Adrenal gland (tissue), 12 donors: ENCODE results near the gene SLX1A. TPM values are rescaled to one million over a fixed set of nuclear protein-coding genes. Genes with fewer than 3 reads are reported as not detected.

Source experiments
- DNase-seq, 7 donors: peaks; one replicate each; pipeline ENCODE4 v3.0.0-alpha.2; 2019 to 2020
- H3K27ac ChIP-seq, 5 donors: fragments of 200-600 bp; sonication (generic) in 4 of 5; 1 replicate in 3 of 5; 2 replicates in 2 of 5; pipeline versions ENCODE4 v1.5.1 to v1.8.0; 2016 to 2020; ENCODE audit warnings: mild to moderate bottlenecking in 1 of 5
- H3K27me3 ChIP-seq: fragments of 200-600 bp; 2 replicates; pipeline ENCODE4 v1.8.0; 2021
- H3K36me3 ChIP-seq, 2 donors: fragments of 200-600 bp; replicated peaks in 1 of 2; 1 replicate in 1 of 2; 2 replicates in 1 of 2; pipeline versions ENCODE4 v1.5.1 to v1.8.0; 2018 to 2022
- H3K4me1 ChIP-seq, 2 donors: fragments of 200-600 bp; replicated peaks in 1 of 2; 1 replicate in 1 of 2; 2 replicates in 1 of 2; pipeline versions ENCODE4 v1.5.1 to v1.8.0; 2018 to 2021
- H3K4me3 ChIP-seq, 4 donors: fragments of 200-600 bp; sonication (generic) in 3 of 4; one replicate each; pipeline ENCODE4 v1.5.1; 2016 to 2018
- H3K9me3 ChIP-seq, 3 donors: fragments of 200-600 bp; sonication (generic) in 1 of 3; replicated peaks in 1 of 3; 1 replicate in 2 of 3; 2 replicates in 1 of 3; pipeline versions ENCODE4 v1.5.1 to v1.8.0; 2016 to 2021
- CTCF ChIP-seq, 6 experiments: fragments of 450-650 bp in 4 of 6; fragments of 200-600 bp in 2 of 6; sonication (generic) in 1 of 6; IDR thresholded peaks; 1 replicate in 5 of 6; 2 replicates in 1 of 6; pipeline versions ENCODE4 v1.5.1 to v1.8.0; 2016 to 2021; ENCODE audit warnings: antibody characterized with exemption in 6 of 6, mild to moderate bottlenecking in 2 of 6, moderate library complexity in 1 of 6
- POLR2A ChIP-seq, 2 donors: fragments of 450-650 bp; IDR thresholded peaks; one replicate each; pipeline ENCODE4 v1.6.1; 2017; ENCODE audit warnings: antibody characterized with exemption in 2 of 2, mild to moderate bottlenecking in 2 of 2, moderate library complexity in 1 of 2
- WGBS, 4 donors: extraction: QIAGEN DNeasy Blood & Tissue Kit in 2 of 4; methylation state at CpG; one replicate each; pipeline versions ENCODE4 v1.1.5 to v1.1.7; 2013 to 2017; 5-methylcytosine and 5-hydroxymethylcytosine counted together
- intact Hi-C, 2 donors: fragments of 100-400 bp; cut with DNase I; formaldehyde crosslinking; loops; one replicate each; pipeline versions ENCODE4 v1.14.1 to v1.15.0; 2022 to 2023
- polyA plus RNA-seq, 3 donors: library from polyadenylated mRNA; stranded (reverse); fragments of 200-250 nt in 2 of 3; fragments of 350-450 nt in 1 of 3; fragmentation: Illumina TruSeq in 1 of 3; extraction: RNeasy Lipid Tissue Mini Kit (QIAGEN cat#74804) in 1 of 3; gene quantifications; one replicate each; pipeline ENCODE4 v1.2.3, GENCODE V29; 2013 to 2014
- total RNA-seq, 9 donors: library from RNA; depleted of rRNA in 4 of 9; stranded (reverse); fragments of >200 nt in 4 of 9; fragments of 120-200 nt in 1 of 9; fragmentation: NEBNext Ultra II Directional in 1 of 9; extraction: Animal tissue kit (Norgen Biotek cat#: 25700) in 1 of 9; gene quantifications; one replicate each; pipeline versions ENCODE4 v1.1.0 to v1.2.4, GENCODE V29; 2013 to 2023
- donor health status: healthy with polysubstance abuse.
- donor health status: Bipolar disorder and iron deficiency.
- donor health status: DM: yes; HTN: yes; CAD: no.
- donor health status: DM: no; HTN: no; CAD: no.
- donor health status: DM: no; HTN: no; CAD: no.
- donor health status: DM: yes; HTN: yes; CAD: no.

Gene SLX1A
- total and polyA plus RNA-seq, 12 donors, result 7.9 to 195 (median 47.5) TPM

- TF ChIP-seq POLR2A (IDR thresholded peaks at IDR 0.05) (peak in 1 of 2 donors; percentile 15), CTCF (IDR thresholded peaks at IDR 0.05) (no peak)
- intact Hi-C loops, result loop anchor here in 1 of 2 donors (10.0 kb wide), 1 partner anchor 59 kb away; the partner anchor contains the start of gene MAPK3
- H3K27me3 ChIP-seq, result no peaks in the 10 kb centered on the region
- peaks cover 0 to 3% of the 10 kb centered on the region in 2 donors for H3K4me1 ChIP-seq
- peak within 1 kb of the TSS in 4 of 5 donors; percentile 57 to 81 (median 64) for H3K27ac ChIP-seq
- no peaks in the 10 kb centered on the region for H3K9me3 ChIP-seq
- H3K36me3 ChIP-seq, result peaks cover 0 to 4% of the 10 kb centered on the region in 2 donors
- peak; percentile 81 to 89 (median 82) for DNase-seq
- 0 to 2% (median 1%) methylated on average over 22 to 79 of the region's 81 CpGs for WGBS, 4 donors
- peak within 1 kb of the TSS in 2 of 4 donors; percentile 51 to 72 for H3K4me3 ChIP-seq
These were observed 10.2 kb upstream of the SLX1A start, which contains the start of gene CORO1A for GRCh38 chr16:30183233-30184095. CORO1A (plus strand) TSS chr16:30183602; CDS start chr16:30185210, 1,608 bp downstream.

GRCh38 chr16:30184096-30184890 lies 9.4 kb upstream of the SLX1A start:
- Histone ChIP-seq H3K4me3 (peak overlapping the region in 1 of 4 donors; percentile 72), H3K27me3 (no peaks in the 10 kb centered on the region), H3K9me3 (no peaks in the 10 kb centered on the region), H3K4me1 (peaks cover 0 to 3% of the 10 kb centered on the region in 2 donors), H3K36me3 (peaks cover 0 to 4% of the 10 kb centered on the region in 2 donors), H3K27ac (peak overlapping the region in 2 of 5 donors; percentile 30 to 81)
- WGBS, 4 donors, result 34 to 38% (median 37%) methylated on average over 6 to 24 of the region's 24 CpGs
- TF ChIP-seq CTCF (IDR thresholded peaks at IDR 0.05) (no peak), POLR2A (IDR thresholded peaks at IDR 0.05) (no peak)
- intact Hi-C loops, result loop anchor here in 1 of 2 donors (10.0 kb wide), 1 partner anchor 59 kb away; the partner anchor contains the start of gene MAPK3
- DNase-seq, result peak in 6 of 7 donors; percentile 17 to 57 (median 30)

GRCh38 chr16:30184891-30185682 lies 8.6 kb upstream of the SLX1A start:
- Histone ChIP-seq H3K9me3 (no peaks in the 10 kb centered on the region), H3K36me3 (peaks cover 0 to 4% of the 10 kb centered on the region in 2 donors), H3K4me3 (peak overlapping the region in 1 of 4 donors; percentile 72), H3K4me1 (peaks cover 0 to 3% of the 10 kb centered on the region in 2 donors), H3K27ac (peak overlapping the region in 2 of 5 donors; percentile 30 to 81), H3K27me3 (no peaks in the 10 kb centered on the region)
- DNase-seq, result peak in 3 of 7 donors; percentile 16 to 21 (median 20)
- intact Hi-C loops, result loop anchor here in 1 of 2 donors (10.0 kb wide), 1 partner anchor 60 kb away; the partner anchor contains the start of gene MAPK3
- WGBS, 4 donors, result 43 to 94% (median 73%) methylated on average over 2 to 13 of the region's 13 CpGs
- TF ChIP-seq CTCF (IDR thresholded peaks at IDR 0.05) (no peak), POLR2A (IDR thresholded peaks at IDR 0.05) (no peak)
